GM19438 (cell line): ENCODE data around the gene L1CAM.

Source experiments
- ATAC-seq: cut with Tn5 transposase; IDR thresholded peaks from one replicate; pipeline ENCODE4 v1.9.1; 2021; ENCODE audit warnings: low read depth; ENCODE audit not compliant: unreplicated experiment

The L1CAM gene

GRCh38 chrX:153866302-153867019, 19.5 kb downstream of the L1CAM start:
- no peak for ATAC-seq

GRCh38 chrX:153865685-153866084, 20.3 kb downstream of the L1CAM start:
- no peak for ATAC-seq

DNA sequence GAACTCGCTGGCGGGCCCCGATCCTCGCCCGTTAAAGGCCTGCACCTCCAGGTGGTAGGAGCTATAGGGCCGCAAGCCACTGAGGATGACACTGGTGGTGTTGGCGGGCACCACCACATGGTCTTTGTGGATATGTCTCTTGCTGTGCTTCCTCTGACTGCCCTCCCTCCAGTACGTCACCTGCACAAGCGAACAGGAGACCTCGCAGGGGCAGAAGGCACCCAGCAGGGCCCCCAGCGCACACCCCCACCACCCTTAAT, 20.7 kb downstream of the L1CAM start:
- no peak for ATAC-seq

GRCh38 chrX:153864561-153865320, 21.2 kb downstream of the L1CAM start:
- ATAC-seq = no peak

- ATAC-seq = no peak
These were observed 21.9 kb downstream of the L1CAM start for GRCh38 chrX:153864101-153864500.

GRCh38 chrX:153863251-153863991, 22.6 kb downstream of the L1CAM start:
- no peak for ATAC-seq

GRCh38 chrX:153862369-153863250, 23.4 kb downstream of the L1CAM start:
- ATAC-seq = no peak

DNA sequence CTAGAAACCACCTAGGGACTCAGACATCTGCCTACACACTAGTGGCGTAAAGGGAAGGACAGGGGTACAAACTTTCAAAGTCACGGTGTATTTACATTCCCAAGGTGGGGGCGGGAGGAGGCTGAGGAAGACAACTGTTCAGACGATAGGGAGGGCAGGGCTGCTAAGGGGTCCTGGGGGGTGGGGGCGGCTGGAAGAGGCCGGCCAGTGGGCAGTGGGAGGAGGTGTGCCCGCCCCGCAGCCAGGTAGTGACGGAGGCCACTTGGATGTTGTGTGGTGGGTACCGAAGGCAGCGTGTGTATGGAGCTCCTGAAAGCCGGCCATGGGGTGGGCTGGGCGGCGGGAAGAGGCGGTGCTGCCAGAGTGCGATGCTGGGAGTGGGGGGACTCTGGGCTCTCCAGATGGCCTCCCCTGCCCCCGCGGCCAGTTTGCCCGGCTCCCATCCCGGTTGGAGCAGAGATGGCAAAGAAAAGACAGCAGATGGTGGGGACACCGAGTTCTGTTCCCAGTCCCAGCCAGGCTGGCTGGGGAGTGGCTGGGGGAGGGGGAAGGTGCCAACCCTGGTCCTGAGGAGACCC, 24.2 kb downstream of the L1CAM start:
- ATAC-seq = no peak

GRCh38 chrX:153861151-153861550, 24.8 kb downstream of the L1CAM start:
- no peak for ATAC-seq

DNA sequence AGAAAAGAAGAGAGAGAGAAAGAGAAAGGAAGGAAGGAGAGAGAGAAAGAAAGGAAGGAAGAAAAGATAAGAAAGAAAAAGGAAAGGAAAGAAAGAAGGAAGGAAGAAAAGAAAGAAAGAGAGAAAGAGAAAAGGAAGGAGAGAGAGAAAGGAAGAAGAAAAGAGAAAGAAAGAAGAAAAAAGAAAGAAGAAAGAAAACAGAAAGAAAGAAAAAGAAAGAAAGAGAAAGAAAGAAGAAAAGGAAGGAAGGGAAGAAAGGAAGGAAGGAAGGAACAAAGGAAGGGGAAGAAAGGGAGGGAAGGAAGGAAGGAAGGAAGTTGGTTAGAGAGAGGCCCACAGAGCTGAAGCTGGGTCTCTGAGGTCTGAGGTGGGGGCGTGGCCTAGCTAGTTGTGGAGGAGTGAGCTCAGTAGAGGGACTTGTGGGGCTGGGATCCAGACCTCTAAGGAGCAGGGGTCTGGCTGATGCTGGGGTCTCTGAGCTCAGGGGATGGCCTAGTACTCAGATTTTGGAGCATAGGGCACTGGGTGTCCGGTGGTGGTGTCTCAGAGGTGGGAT, 28.5 kb downstream of the L1CAM start:
- no peak for ATAC-seq

GRCh38 chrX:153854702-153855101, 31.3 kb downstream of the L1CAM start:
- no peak for ATAC-seq

GRCh38 chrX:153853902-153854267, 32.1 kb downstream of the L1CAM start:
- no peak for ATAC-seq

GRCh38 chrX:153853180-153853901, 32.6 kb downstream of the L1CAM start:
- no peak for ATAC-seq

DNA sequence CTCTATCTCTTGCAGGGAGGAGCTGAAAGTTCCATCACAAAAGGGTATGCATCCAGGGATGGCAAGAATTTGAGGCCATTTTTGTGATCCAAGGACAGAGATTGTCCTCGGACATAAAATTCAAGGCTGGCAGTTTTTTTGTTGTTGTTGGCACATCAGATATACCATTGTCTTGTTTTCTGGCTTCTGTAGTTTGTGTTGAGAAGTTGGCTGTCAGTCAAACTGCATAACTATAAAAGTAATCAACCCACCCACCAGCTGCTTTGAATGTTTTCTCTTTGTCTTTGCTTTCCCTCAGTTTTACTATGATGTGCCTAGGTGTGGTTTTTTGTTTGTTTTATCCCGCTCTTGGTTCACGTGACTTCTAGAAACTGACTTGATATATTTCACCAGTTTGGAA, 34.0 kb downstream of the L1CAM start:
- no peak for ATAC-seq

DNA sequence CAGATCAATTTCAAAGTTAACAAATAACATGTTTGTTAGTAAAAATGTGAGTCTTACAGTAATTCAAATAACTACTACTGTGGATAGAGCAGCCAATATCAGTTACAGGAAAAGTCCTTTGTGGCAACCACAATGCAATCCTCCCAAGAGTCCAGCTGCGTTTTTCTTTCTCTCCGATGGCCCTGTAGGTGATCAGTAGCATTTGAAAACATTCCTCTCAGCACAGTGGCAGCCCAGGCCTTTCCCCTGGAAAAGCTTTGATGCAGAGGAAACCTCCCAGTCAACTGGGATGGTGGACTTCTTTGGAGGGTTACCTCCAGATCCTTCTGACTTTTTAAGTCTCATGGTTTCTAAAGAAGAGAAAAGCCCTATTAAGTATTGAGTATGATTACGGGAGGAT, 37.6 kb downstream of the L1CAM start:
- ATAC-seq = no peak

DNA sequence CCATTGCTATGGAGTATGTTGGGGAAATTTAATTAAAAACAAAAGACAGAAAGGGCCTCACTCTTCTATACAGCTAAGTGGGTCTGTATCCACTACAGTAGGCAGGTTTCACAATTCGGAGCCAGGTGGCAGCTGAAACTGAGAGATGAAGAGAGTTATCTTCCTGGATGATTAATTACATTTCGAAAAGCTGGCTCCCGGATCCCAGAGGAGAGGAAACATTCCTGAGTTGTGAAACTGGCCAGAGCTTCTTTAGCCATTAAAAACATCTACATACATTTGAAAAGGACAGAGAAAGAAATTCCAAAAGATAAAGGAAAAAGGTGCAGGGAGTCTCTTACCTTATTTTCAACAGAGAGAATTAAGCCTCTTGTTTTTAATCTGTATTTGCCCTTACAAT, 40.1 kb downstream of the L1CAM start:
- no peak for ATAC-seq

- ATAC-seq = no peak
These were observed 40.8 kb downstream of the L1CAM start for GRCh38 chrX:153845195-153845594.

GRCh38 chrX:153844509-153845082, 41.4 kb downstream of the L1CAM start:
- ATAC-seq = no peak

GRCh38 chrX:153836921-153837320, 49.1 kb downstream of the L1CAM start:
- no peak for ATAC-seq
